Neutrophil (primary cell): Measurements from ENCODE around the gene QKI.
"Not testable (repeated sequence)": the region's sequence is repeated elsewhere in the genome, so short reads cannot be mapped to it uniquely, and the experiment has no call there.

Source experiments
- H3K27ac ChIP-seq: fragments of 200-600 bp; sonication (generic); 2 replicates; pipeline ENCODE4 v1.5.1; 2016; ENCODE audit warnings: mild to moderate bottlenecking, moderate library complexity
- H3K27me3 ChIP-seq: fragments of 200-600 bp; sonication (generic); 2 replicates; pipeline ENCODE4 v1.6.0; 2016; ENCODE audit warnings: mild to moderate bottlenecking
- H3K36me3 ChIP-seq: fragments of 200-600 bp; sonication (generic); 2 replicates; pipeline ENCODE4 v1.5.1; 2017
- H3K4me1 ChIP-seq, 2 experiments: fragments of 200-600 bp in 1 of 2; sonication (generic) in 1 of 2; 1 replicate in 1 of 2; 2 replicates in 1 of 2; pipeline versions ENCODE4 v1.5.1 to v1.6.1; 2013 to 2016; ENCODE audit warnings: low read depth in 1 of 2, low read length in 1 of 2, mild to moderate bottlenecking in 1 of 2, moderate library complexity in 1 of 2; ENCODE audit not compliant: control insufficient read depth in 1 of 2, insufficient read depth in 1 of 2
- H3K4me3 ChIP-seq, 2 experiments: fragments of 200-600 bp in 1 of 2; sonication (generic) in 1 of 2; 1 replicate in 1 of 2; 2 replicates in 1 of 2; pipeline ENCODE4 v1.5.1; 2013 to 2016; ENCODE audit warnings: low read depth in 1 of 2, low read length in 1 of 2, mild to moderate bottlenecking in 1 of 2, moderate library complexity in 1 of 2
- H3K9me3 ChIP-seq: fragments of 200-600 bp; sonication (generic); 2 replicates; pipeline ENCODE4 v1.5.1; 2016
- CTCF ChIP-seq: fragments of 200-600 bp; sonication (generic); IDR thresholded peaks from 2 replicates; pipeline ENCODE4 v1.5.1; 2016; ENCODE audit warnings: antibody characterized with exemption

Gene QKI

GRCh38 chr6:163589387-163589786 lies 174.9 kb downstream of the QKI start:
- H3K9me3 ChIP-seq, result no peaks in the 10 kb centered on the region
- H3K27ac ChIP-seq, result no peak overlapping the region
- H3K36me3 ChIP-seq, result no peaks in the 10 kb centered on the region
- no peaks in the 10 kb centered on the region for H3K4me1 ChIP-seq
- H3K4me3 ChIP-seq, result no peak overlapping the region
- TF ChIP-seq CTCF, result no peak
- H3K27me3 ChIP-seq, result peaks cover 40% of the 10 kb centered on the region

- H3K36me3 ChIP-seq, H3K27ac ChIP-seq, H3K4me3 ChIP-seq, H3K4me1 ChIP-seq, H3K9me3 ChIP-seq: not testable (repeated sequence)
- H3K27me3 ChIP-seq, result peaks cover 40% of the 10 kb centered on the region
Observed at GRCh38 chr6:163590132-163590531, 175.6 kb downstream of the QKI start.

- Histone ChIP-seq H3K27me3 (peaks cover 24% of the 10 kb centered on the region), H3K27ac (no peak overlapping the region), H3K9me3 (no peaks in the 10 kb centered on the region), H3K4me3 (no peak overlapping the region), H3K36me3 (no peaks in the 10 kb centered on the region), H3K4me1 (no peaks in the 10 kb centered on the region)
- TF ChIP-seq CTCF, result no peak
Observed at GRCh38 chr6:163592872-163593271, 178.4 kb downstream of the QKI start.

GRCh38 chr6:163596174-163596573 lies 181.7 kb downstream of the QKI start:
- no peak overlapping the region for H3K4me3 ChIP-seq
- H3K27me3 ChIP-seq, result peaks cover 8% of the 10 kb centered on the region
- H3K9me3 ChIP-seq, result no peaks in the 10 kb centered on the region
- H3K36me3 ChIP-seq, result no peaks in the 10 kb centered on the region
- H3K27ac ChIP-seq, result no peak overlapping the region
- no peak for TF ChIP-seq CTCF
- no peaks in the 10 kb centered on the region for H3K4me1 ChIP-seq

GRCh38 chr6:163599136-163599535 lies 184.6 kb downstream of the QKI start:
- Histone ChIP-seq H3K4me1 (no peaks in the 10 kb centered on the region), H3K9me3 (no peaks in the 10 kb centered on the region), H3K27me3 (peaks cover 8% of the 10 kb centered on the region), H3K36me3 (no peaks in the 10 kb centered on the region), H3K4me3 (no peak overlapping the region), H3K27ac (no peak overlapping the region)
- no peak for TF ChIP-seq CTCF

GRCh38 chr6:163599684-163600083 lies 185.2 kb downstream of the QKI start:
- Histone ChIP-seq H3K27me3 (peaks cover 8% of the 10 kb centered on the region), H3K9me3 (no peaks in the 10 kb centered on the region), H3K36me3 (no peaks in the 10 kb centered on the region), H3K27ac (no peak overlapping the region), H3K4me1 (no peaks in the 10 kb centered on the region), H3K4me3 (no peak overlapping the region)
- TF ChIP-seq CTCF, result no peak
